ENCODE measurements around the gene PLK2.
A peak's percentile ranks its signal among the peaks of the same experiment; 100 is the strongest.

DNA sequence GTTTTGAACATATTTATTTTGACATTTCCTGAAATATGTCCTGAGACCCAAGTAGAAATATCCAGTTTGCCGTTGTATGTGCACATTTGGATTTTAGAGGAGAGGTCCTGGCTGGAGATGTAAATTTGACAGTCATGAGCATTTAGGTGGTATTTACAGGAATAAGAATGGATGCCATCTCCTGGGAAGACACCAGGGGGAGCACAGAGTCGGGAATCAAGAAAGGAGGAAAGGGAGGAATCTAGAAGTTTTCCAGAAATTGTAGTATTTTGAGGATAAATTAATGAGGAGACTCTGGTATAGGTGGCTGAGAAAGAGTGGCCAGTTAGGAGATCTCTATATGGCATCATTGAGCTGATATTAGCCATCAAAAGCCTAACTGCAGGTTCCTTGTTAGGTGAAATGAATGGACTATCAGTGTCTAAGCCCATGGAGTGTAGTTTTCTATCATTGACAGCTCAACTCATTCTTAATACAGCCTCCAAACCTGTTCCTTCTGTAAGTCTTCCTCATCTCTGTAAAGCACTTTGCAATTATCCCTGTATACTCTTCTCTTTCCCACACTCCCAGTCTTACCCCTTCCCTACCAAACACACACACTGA, 38.6 kb upstream of the PLK2 start:
- TF ChIP-seq, protein P1, sequence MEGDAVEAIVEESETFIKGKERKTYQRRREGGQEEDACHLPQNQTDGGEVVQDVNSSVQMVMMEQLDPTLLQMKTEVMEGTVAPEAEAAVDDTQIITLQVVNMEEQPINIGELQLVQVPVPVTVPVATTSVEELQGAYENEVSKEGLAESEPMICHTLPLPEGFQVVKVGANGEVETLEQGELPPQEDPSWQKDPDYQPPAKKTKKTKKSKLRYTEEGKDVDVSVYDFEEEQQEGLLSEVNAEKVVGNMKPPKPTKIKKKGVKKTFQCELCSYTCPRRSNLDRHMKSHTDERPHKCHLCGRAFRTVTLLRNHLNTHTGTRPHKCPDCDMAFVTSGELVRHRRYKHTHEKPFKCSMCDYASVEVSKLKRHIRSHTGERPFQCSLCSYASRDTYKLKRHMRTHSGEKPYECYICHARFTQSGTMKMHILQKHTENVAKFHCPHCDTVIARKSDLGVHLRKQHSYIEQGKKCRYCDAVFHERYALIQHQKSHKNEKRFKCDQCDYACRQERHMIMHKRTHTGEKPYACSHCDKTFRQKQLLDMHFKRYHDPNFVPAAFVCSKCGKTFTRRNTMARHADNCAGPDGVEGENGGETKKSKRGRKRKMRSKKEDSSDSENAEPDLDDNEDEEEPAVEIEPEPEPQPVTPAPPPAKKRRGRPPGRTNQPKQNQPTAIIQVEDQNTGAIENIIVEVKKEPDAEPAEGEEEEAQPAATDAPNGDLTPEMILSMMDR (IDR thresholded peaks at IDR 0.05): peak in 5 of 6 experiments; percentile 43 to 67 (median 45)
- TF ChIP-seq POLR2A (IDR thresholded peaks at IDR 0.05): no peak
